Ishikawa (cell line): ENCODE data around the gene CDV3.

Source experiments
- CREB1 ChIP-seq: IDR thresholded peaks from 2 replicates; pipeline ENCODE4 v1.6.1; 2012; ENCODE audit warnings: low read depth
- EGR1 ChIP-seq: IDR thresholded peaks from 2 replicates; pipeline ENCODE4 v1.6.1; 2012
- EP300 ChIP-seq: IDR thresholded peaks from 2 replicates; pipeline ENCODE4 v1.6.1; 2012; ENCODE audit warnings: borderline replicate concordance
- FOXM1 ChIP-seq: IDR thresholded peaks from 2 replicates; pipeline ENCODE4 v1.6.1; 2012; ENCODE audit warnings: low read depth, borderline replicate concordance
- RAD21 ChIP-seq: IDR thresholded peaks from 2 replicates; pipeline ENCODE4 v1.6.1; 2012; ENCODE audit warnings: low read depth
- TAF1 ChIP-seq: IDR thresholded peaks from 2 replicates; pipeline ENCODE4 v1.6.1; 2012; ENCODE audit warnings: low read depth, mild to moderate bottlenecking
- TCF12 ChIP-seq: IDR thresholded peaks from 2 replicates; pipeline ENCODE4 v1.6.1; 2012; ENCODE audit warnings: low read depth
- YY1 ChIP-seq: IDR thresholded peaks from 2 replicates; pipeline ENCODE4 v1.6.1; 2012; ENCODE audit warnings: low read depth
- TF ChIP-seq, protein P1 (sequence below): IDR thresholded peaks from 2 replicates; pipeline ENCODE4 v1.6.1; 2012
- TF ChIP-seq, protein P2 (sequence below): IDR thresholded peaks from 2 replicates; pipeline ENCODE4 v1.6.1; 2012; ENCODE audit warnings: low read depth, mild to moderate bottlenecking

DNA sequence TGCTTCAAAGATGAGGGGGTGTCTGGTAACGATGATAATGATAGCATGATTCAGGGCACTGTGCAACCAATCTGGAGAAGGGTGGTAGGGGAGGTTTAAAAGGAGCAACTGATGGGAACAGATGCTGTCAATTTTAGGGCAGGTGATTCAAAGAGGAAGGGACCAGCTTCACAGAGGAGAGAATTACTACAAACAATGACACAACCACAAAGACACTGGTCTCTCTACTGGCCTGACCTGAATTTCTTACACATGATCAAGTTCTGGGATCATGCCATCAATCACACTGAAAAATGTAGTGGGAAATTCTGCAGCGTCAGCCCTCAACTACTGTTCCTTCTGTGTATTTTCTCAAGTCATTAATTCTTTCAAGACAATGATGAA lies 2.6 kb upstream of the CDV3 start:
- TF ChIP-seq TCF12 (0 out of 2 replicates have a peak, but pooled peaks have one; percentile 28), EP300 (0 out of 2 replicates have a peak, but pooled peaks have one; percentile 28), RAD21 (no peak), CREB1 (no peak), EGR1 (no peak), TAF1 (no peak), YY1 (no peak), FOXM1 (no peak)
- TF ChIP-seq, protein P1, sequence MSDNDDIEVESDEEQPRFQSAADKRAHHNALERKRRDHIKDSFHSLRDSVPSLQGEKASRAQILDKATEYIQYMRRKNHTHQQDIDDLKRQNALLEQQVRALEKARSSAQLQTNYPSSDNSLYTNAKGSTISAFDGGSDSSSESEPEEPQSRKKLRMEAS: no peak
- TF ChIP-seq, protein P2, sequence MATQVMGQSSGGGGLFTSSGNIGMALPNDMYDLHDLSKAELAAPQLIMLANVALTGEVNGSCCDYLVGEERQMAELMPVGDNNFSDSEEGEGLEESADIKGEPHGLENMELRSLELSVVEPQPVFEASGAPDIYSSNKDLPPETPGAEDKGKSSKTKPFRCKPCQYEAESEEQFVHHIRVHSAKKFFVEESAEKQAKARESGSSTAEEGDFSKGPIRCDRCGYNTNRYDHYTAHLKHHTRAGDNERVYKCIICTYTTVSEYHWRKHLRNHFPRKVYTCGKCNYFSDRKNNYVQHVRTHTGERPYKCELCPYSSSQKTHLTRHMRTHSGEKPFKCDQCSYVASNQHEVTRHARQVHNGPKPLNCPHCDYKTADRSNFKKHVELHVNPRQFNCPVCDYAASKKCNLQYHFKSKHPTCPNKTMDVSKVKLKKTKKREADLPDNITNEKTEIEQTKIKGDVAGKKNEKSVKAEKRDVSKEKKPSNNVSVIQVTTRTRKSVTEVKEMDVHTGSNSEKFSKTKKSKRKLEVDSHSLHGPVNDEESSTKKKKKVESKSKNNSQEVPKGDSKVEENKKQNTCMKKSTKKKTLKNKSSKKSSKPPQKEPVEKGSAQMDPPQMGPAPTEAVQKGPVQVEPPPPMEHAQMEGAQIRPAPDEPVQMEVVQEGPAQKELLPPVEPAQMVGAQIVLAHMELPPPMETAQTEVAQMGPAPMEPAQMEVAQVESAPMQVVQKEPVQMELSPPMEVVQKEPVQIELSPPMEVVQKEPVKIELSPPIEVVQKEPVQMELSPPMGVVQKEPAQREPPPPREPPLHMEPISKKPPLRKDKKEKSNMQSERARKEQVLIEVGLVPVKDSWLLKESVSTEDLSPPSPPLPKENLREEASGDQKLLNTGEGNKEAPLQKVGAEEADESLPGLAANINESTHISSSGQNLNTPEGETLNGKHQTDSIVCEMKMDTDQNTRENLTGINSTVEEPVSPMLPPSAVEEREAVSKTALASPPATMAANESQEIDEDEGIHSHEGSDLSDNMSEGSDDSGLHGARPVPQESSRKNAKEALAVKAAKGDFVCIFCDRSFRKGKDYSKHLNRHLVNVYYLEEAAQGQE: no peak
